ENCODE measurements around the gene ZNF423. TPM values are rescaled to one million over a fixed set of nuclear protein-coding genes. Genes with fewer than 3 reads are reported as not detected.
A peak's percentile ranks its signal among the peaks of the same experiment; 100 is the strongest.

The ZNF423 gene
- total and polyA plus RNA-seq, 2 donors: 6.4 to 14.0 TPM

GRCh38 chr16:49502136-49502881 is 353.6 kb downstream of the ZNF423 start:
- Histone ChIP-seq H3K4me1 (ENCODE audit: insufficient read depth) (no peaks in the 10 kb centered on the region), H3K27ac (ENCODE audit: low read depth) (no peak overlapping the region), H3K4me3 (ENCODE audit: low read depth, low read length) (no peak overlapping the region), H3K36me3 (ENCODE audit: insufficient read depth) (no peaks in the 10 kb centered on the region)
- WGBS: 93% methylated on average over 13 of the region's 13 CpGs
- no peak for DNase-seq (ENCODE audit: extremely low spot score)

DNA sequence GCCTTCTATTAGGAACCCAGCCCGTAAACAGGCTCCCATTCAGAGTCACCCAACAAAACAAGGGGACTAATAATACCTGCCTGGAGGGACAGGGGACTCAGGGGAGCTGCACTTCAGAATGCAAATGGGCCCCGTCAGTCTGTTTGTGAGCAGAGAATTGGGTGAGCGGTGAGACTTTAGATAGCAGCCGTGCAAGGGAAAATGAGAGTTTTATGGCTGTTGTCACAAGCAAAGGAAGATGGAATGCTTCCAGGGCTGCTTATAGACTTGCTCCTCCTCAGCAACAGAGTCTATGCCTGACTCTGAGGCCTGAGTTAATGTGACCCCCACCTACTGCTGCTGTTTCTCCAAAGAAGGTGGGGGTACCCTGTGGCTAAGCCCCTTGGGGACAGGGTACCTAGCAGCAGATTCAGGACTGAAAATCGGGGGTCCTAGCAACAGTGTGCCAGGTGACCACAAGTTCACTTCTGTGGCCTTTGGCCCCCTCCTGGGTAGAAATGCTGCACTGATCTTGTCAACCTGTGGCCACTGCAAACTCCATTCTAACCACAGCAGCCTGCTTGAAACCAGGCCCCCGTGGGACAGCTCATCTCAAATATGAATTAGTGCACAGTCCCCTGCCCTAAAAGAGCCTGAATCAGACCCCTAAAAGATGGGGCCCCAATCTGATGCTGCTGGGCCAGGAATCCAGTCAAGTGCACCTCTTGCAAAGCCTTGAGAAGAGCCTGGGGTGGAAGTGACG is 355.9 kb downstream of the ZNF423 start:
- Histone ChIP-seq H3K4me3 (ENCODE audit: low read depth, low read length) (no peak overlapping the region), H3K27ac (ENCODE audit: low read depth) (no peak overlapping the region), H3K36me3 (ENCODE audit: insufficient read depth) (no peaks in the 10 kb centered on the region), H3K4me1 (ENCODE audit: insufficient read depth) (no peaks in the 10 kb centered on the region)
- WGBS: 84% methylated on average over 7 of the region's 7 CpGs
- no peak for DNase-seq (ENCODE audit: extremely low spot score)

- H3K36me3 ChIP-seq (ENCODE audit: insufficient read depth): no peaks in the 10 kb centered on the region
- no peak for DNase-seq (ENCODE audit: extremely low spot score)
- no peaks in the 10 kb centered on the region for H3K4me1 ChIP-seq (ENCODE audit: insufficient read depth)
- no peak overlapping the region for H3K4me3 ChIP-seq (ENCODE audit: low read depth, low read length)
- 86% methylated on average over 10 of the region's 10 CpGs for WGBS
- H3K27ac ChIP-seq (ENCODE audit: low read depth): no peak overlapping the region
Observed at GRCh38 chr16:49499414-49499785, 356.5 kb downstream of the ZNF423 start.

DNA sequence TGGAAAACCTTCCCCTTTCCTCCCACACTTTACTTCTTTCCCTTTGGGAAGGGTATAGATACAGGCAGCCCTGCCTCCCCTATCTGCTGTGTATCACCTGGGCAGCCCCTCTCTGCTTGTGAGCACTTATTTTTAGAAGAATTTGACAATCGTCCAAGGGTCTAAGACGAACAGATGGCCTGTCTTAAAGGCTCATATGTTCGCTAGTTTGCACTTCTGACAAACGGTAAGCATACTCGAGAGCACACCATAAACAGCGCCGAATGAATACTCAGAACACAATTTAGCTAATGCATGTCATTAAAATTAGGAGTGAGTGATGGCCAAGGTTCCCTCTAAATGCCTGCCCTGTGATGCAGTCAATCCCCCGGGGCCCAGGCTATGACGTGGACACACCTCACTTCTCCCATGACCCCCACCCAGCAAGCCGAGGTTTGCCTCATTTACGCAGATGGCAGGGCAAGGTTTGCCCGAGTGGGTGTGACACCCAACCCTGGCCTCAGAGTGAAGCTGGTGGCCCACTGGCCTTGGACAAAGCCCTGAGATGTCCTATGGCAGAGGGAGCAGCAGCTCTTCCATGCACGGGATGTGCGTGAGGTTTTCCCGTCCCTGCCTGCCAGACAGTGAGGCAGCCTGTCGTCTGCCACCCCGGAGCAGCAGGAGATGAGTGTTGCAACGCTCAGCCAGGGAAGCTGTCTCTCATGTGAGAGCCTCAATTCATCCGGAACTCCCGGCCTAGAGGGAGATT is 357.1 kb downstream of the ZNF423 start:
- H3K36me3 ChIP-seq (ENCODE audit: insufficient read depth): no peaks in the 10 kb centered on the region
- peak; percentile 31 for DNase-seq (ENCODE audit: extremely low spot score)
- WGBS: 68% methylated on average over 20 of the region's 20 CpGs
- H3K4me3 ChIP-seq (ENCODE audit: low read depth, low read length): no peak overlapping the region
- H3K4me1 ChIP-seq (ENCODE audit: insufficient read depth): no peaks in the 10 kb centered on the region
- no peak overlapping the region for H3K27ac ChIP-seq (ENCODE audit: low read depth)

- H3K27ac ChIP-seq (ENCODE audit: low read depth): no peak overlapping the region
- no peak overlapping the region for H3K4me3 ChIP-seq (ENCODE audit: low read depth, low read length)
- no peak for DNase-seq (ENCODE audit: extremely low spot score)
- no peaks in the 10 kb centered on the region for H3K4me1 ChIP-seq (ENCODE audit: insufficient read depth)
- WGBS: 88% methylated on average over 3 of the region's 3 CpGs
- no peaks in the 10 kb centered on the region for H3K36me3 ChIP-seq (ENCODE audit: insufficient read depth)
Observed at GRCh38 chr16:49498264-49498663, 357.6 kb downstream of the ZNF423 start.

GRCh38 chr16:49497466-49497865 is 358.4 kb downstream of the ZNF423 start:
- no peak overlapping the region for H3K27ac ChIP-seq (ENCODE audit: low read depth)
- no peak for DNase-seq (ENCODE audit: extremely low spot score)
- no peaks in the 10 kb centered on the region for H3K4me1 ChIP-seq (ENCODE audit: insufficient read depth)
- no peaks in the 10 kb centered on the region for H3K36me3 ChIP-seq (ENCODE audit: insufficient read depth)
- WGBS: 94% methylated on average over 6 of the region's 6 CpGs
- H3K4me3 ChIP-seq (ENCODE audit: low read depth, low read length): no peak overlapping the region

- DNase-seq (ENCODE audit: extremely low spot score): no peak
- 95% methylated on average over 5 of the region's 5 CpGs for WGBS
Observed at GRCh38 chr16:49496656-49497055, 359.3 kb downstream of the ZNF423 start.

DNA sequence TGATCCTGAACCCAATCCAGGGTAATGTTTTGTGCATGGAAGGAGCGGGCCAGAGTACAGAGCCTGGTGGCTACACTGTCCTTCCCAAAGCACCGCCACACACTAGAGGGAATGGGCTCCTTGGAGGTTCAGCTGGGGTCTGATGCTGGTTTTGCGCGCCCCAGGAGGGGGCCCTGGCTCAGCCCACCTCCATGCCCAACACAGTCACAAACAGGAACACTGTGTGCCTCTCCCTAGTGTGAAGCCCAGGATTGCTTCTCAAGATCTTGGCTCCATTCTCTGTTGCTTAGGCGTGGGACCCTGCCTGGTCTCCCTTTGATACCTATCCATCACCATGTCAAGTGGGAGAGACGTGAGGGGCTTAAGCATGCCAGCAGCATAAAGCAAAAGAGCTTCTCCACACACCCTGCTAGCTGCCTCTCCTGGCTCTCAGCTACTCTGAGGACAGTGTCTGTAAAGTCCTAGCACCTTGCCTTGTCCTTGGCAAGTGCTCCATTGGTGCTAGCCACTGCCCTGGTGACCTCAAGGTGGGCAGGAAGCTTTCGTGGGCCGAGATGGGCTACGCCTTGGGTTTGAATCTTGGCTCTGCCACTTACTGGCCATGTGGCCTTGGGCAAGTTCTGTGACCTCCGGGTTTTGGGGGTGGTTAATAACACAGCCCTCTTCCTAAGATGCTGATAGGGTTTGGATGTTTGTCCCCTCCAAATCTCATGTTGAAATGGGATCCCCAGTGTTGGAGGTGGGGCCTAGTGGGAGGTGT is 360.1 kb downstream of the ZNF423 start:
- DNase-seq (ENCODE audit: extremely low spot score): no peak
- 96% methylated on average over 10 of the region's 10 CpGs for WGBS
- Histone ChIP-seq H3K36me3 (ENCODE audit: insufficient read depth) (no peaks in the 10 kb centered on the region), H3K27ac (ENCODE audit: low read depth) (no peak overlapping the region), H3K4me3 (ENCODE audit: low read depth, low read length) (no peak overlapping the region), H3K4me1 (ENCODE audit: insufficient read depth) (no peaks in the 10 kb centered on the region)

More at GRCh38 chr16:49496656-49497055, 359.3 kb downstream of the ZNF423 start:
- no peaks in the 10 kb centered on the region for H3K36me3 ChIP-seq (ENCODE audit: insufficient read depth)
- no peak overlapping the region for H3K27ac ChIP-seq (ENCODE audit: low read depth)
- no peaks in the 10 kb centered on the region for H3K4me1 ChIP-seq (ENCODE audit: insufficient read depth)
- H3K4me3 ChIP-seq (ENCODE audit: low read depth, low read length): no peak overlapping the region

- H3K4me1 ChIP-seq (ENCODE audit: insufficient read depth): no peaks in the 10 kb centered on the region
- no peak overlapping the region for H3K27ac ChIP-seq (ENCODE audit: low read depth)
- no peak overlapping the region for H3K4me3 ChIP-seq (ENCODE audit: low read depth, low read length)
- no peaks in the 10 kb centered on the region for H3K36me3 ChIP-seq (ENCODE audit: insufficient read depth)
- DNase-seq (ENCODE audit: extremely low spot score): no peak
- 76% methylated on average over 9 of the region's 9 CpGs for WGBS
Observed at GRCh38 chr16:49494891-49495566, 360.9 kb downstream of the ZNF423 start.

GRCh38 chr16:49494474-49494873 is 361.4 kb downstream of the ZNF423 start:
- Histone ChIP-seq H3K36me3 (ENCODE audit: insufficient read depth) (no peaks in the 10 kb centered on the region), H3K27ac (ENCODE audit: low read depth) (no peak overlapping the region), H3K4me1 (ENCODE audit: insufficient read depth) (no peaks in the 10 kb centered on the region), H3K4me3 (ENCODE audit: low read depth, low read length) (no peak overlapping the region)
- DNase-seq (ENCODE audit: extremely low spot score): no peak
- WGBS: 75% methylated on average over 7 of the region's 7 CpGs

GRCh38 chr16:49493836-49494235 is 362.1 kb downstream of the ZNF423 start:
- Histone ChIP-seq H3K36me3 (ENCODE audit: insufficient read depth) (no peaks in the 10 kb centered on the region), H3K4me1 (ENCODE audit: insufficient read depth) (no peaks in the 10 kb centered on the region), H3K27ac (ENCODE audit: low read depth) (no peak overlapping the region), H3K4me3 (ENCODE audit: low read depth, low read length) (no peak overlapping the region)
- WGBS: 79% methylated on average over 2 of the region's 2 CpGs
- no peak for DNase-seq (ENCODE audit: extremely low spot score)

- DNase-seq (ENCODE audit: extremely low spot score): no peak
- Histone ChIP-seq H3K36me3 (ENCODE audit: insufficient read depth) (no peaks in the 10 kb centered on the region), H3K4me1 (ENCODE audit: insufficient read depth) (no peaks in the 10 kb centered on the region), H3K4me3 (ENCODE audit: low read depth, low read length) (no peak overlapping the region), H3K27ac (ENCODE audit: low read depth) (no peak overlapping the region)
- 95% methylated on average over 16 of the region's 16 CpGs for WGBS
Observed at GRCh38 chr16:49492896-49493626, 362.9 kb downstream of the ZNF423 start.

Data from urinary bladder (tissue), 4 donors.